ENCODE measurements around the gene FBXO4.
"Not testable (repeated sequence)": the region's sequence is repeated elsewhere in the genome, so short reads cannot be mapped to it uniquely, and the experiment has no call there.

FBXO4 gene

GRCh38 chr5:41980396-41980795 is 55.3 kb downstream of the FBXO4 start:
- H3K36me3 ChIP-seq (replicated peaks; ENCODE audit: low read depth, low read length), result no peaks in the 10 kb centered on the region
- TF ChIP-seq EZH2phosphoT487 (IDR thresholded peaks at IDR 0.05; ENCODE audit: low read depth) (no peak), CTCF (IDR thresholded peaks at IDR 0.05; ENCODE audit: low read depth, low read length) (no peak)
- H3K27me3 ChIP-seq (ENCODE audit: low read depth, low read length), result peaks cover 6% of the 10 kb centered on the region; the same call in 1 of the 2 replicates
- H4K20me1 ChIP-seq (ENCODE audit: insufficient read depth, low read length), result no peaks in the 10 kb centered on the region
- no peak overlapping the region for H3K27ac ChIP-seq (ENCODE audit: low read length)
- no peak overlapping the region for H3K9ac ChIP-seq (ENCODE audit: low read length)
- no peaks in the 10 kb centered on the region for H3K9me3 ChIP-seq (ENCODE audit: insufficient read depth, low read length)
- no peak overlapping the region for H3K4me2 ChIP-seq (ENCODE audit: low read length)
- H3K79me2 ChIP-seq (ENCODE audit: low read length), result no peaks in the 10 kb centered on the region
- H3K4me1 ChIP-seq (ENCODE audit: low read length), result no peaks in the 10 kb centered on the region
- H3K4me3 ChIP-seq (ENCODE audit: low read length), result no peak overlapping the region
- no peak overlapping the region for H2AFZ ChIP-seq (ENCODE audit: low read depth, low read length)

GRCh38 chr5:41980870-41981269 is 55.8 kb downstream of the FBXO4 start:
- no peaks in the 10 kb centered on the region for H4K20me1 ChIP-seq (ENCODE audit: insufficient read depth, low read length)
- H3K4me1 ChIP-seq (ENCODE audit: low read length), result no peaks in the 10 kb centered on the region
- no peaks in the 10 kb centered on the region for H3K79me2 ChIP-seq (ENCODE audit: low read length)
- no peak overlapping the region for H3K4me2 ChIP-seq (ENCODE audit: low read length)
- no peaks in the 10 kb centered on the region for H3K9me3 ChIP-seq (ENCODE audit: insufficient read depth, low read length)
- peaks cover 6% of the 10 kb centered on the region; the same call in 1 of the 2 replicates for H3K27me3 ChIP-seq (ENCODE audit: low read depth, low read length)
- H2AFZ ChIP-seq (ENCODE audit: low read depth, low read length), result no peak overlapping the region
- no peaks in the 10 kb centered on the region for H3K36me3 ChIP-seq (replicated peaks; ENCODE audit: low read depth, low read length)
- no peak overlapping the region for H3K27ac ChIP-seq (ENCODE audit: low read length)
- no peak overlapping the region for H3K9ac ChIP-seq (ENCODE audit: low read length)
- TF ChIP-seq EZH2phosphoT487 (IDR thresholded peaks at IDR 0.05; ENCODE audit: low read depth) (no peak), CTCF (IDR thresholded peaks at IDR 0.05; ENCODE audit: low read depth, low read length) (no peak)
- no peak overlapping the region for H3K4me3 ChIP-seq (ENCODE audit: low read length)

- H3K4me3 ChIP-seq (ENCODE audit: low read length); H3K4me2 ChIP-seq (ENCODE audit: low read length); H3K9ac ChIP-seq (ENCODE audit: low read length); H3K9me3 ChIP-seq (ENCODE audit: insufficient read depth, low read length); H2AFZ ChIP-seq (ENCODE audit: low read depth, low read length); H3K27ac ChIP-seq (ENCODE audit: low read length); H3K4me1 ChIP-seq (ENCODE audit: low read length); H3K36me3 ChIP-seq (replicated peaks; ENCODE audit: low read depth, low read length); H3K79me2 ChIP-seq (ENCODE audit: low read length); H4K20me1 ChIP-seq (ENCODE audit: insufficient read depth, low read length): not testable (repeated sequence)
- peaks cover 11% of the 10 kb centered on the region; the same call in 1 of the 2 replicates for H3K27me3 ChIP-seq (ENCODE audit: low read depth, low read length)
Measured at GRCh38 chr5:41982858-41983257, 57.8 kb downstream of the FBXO4 start.

- Histone ChIP-seq H4K20me1 (ENCODE audit: insufficient read depth, low read length) (no peaks in the 10 kb centered on the region), H3K9me3 (ENCODE audit: insufficient read depth, low read length) (no peaks in the 10 kb centered on the region), H3K4me3 (ENCODE audit: low read length) (no peak overlapping the region), H3K79me2 (ENCODE audit: low read length) (no peaks in the 10 kb centered on the region), H2AFZ (ENCODE audit: low read depth, low read length) (no peak overlapping the region), H3K4me2 (ENCODE audit: low read length) (no peak overlapping the region), H3K27me3 (ENCODE audit: low read depth, low read length) (peaks cover 11% of the 10 kb centered on the region; the same call in 1 of the 2 replicates), H3K9ac (ENCODE audit: low read length) (no peak overlapping the region), H3K4me1 (ENCODE audit: low read length) (no peaks in the 10 kb centered on the region), H3K27ac (ENCODE audit: low read length) (no peak overlapping the region), H3K36me3 (replicated peaks; ENCODE audit: low read depth, low read length) (no peaks in the 10 kb centered on the region)
- no peak for TF ChIP-seq EZH2phosphoT487 (IDR thresholded peaks at IDR 0.05; ENCODE audit: low read depth)
- TF ChIP-seq CTCF (IDR thresholded peaks at IDR 0.05; ENCODE audit: low read depth, low read length), result no peak
Measured at GRCh38 chr5:41983284-41983683, 58.2 kb downstream of the FBXO4 start.
